Measurements from ENCODE around the gene TENT4A.

TENT4A gene

DNA sequence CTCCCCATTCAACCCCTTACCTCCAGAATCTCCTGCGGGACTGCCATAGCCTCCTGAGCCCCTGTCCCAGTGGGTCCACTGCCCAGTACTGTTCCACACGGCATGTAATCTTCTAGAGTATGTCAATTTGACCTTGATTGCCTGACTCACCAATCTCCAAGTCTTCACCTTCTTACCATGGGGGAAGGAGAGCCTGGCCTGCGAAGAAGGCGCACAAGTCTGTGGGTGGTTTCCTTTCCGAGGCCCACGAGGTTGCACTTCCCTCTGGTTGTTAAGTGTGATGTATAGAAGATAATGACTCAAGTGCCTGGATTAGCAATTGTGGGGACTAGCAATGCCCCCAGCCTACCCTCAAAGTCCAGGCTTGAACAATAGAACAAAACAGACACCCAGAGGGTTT is 8.1 kb upstream of the TENT4A start:
- TF ChIP-seq, protein P1, sequence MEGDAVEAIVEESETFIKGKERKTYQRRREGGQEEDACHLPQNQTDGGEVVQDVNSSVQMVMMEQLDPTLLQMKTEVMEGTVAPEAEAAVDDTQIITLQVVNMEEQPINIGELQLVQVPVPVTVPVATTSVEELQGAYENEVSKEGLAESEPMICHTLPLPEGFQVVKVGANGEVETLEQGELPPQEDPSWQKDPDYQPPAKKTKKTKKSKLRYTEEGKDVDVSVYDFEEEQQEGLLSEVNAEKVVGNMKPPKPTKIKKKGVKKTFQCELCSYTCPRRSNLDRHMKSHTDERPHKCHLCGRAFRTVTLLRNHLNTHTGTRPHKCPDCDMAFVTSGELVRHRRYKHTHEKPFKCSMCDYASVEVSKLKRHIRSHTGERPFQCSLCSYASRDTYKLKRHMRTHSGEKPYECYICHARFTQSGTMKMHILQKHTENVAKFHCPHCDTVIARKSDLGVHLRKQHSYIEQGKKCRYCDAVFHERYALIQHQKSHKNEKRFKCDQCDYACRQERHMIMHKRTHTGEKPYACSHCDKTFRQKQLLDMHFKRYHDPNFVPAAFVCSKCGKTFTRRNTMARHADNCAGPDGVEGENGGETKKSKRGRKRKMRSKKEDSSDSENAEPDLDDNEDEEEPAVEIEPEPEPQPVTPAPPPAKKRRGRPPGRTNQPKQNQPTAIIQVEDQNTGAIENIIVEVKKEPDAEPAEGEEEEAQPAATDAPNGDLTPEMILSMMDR (IDR thresholded peaks at IDR 0.05; ENCODE audit: low read depth, low read length) = no peak
- no peak for DNase-seq (ENCODE audit: extremely low read depth, low read depth)

DNA sequence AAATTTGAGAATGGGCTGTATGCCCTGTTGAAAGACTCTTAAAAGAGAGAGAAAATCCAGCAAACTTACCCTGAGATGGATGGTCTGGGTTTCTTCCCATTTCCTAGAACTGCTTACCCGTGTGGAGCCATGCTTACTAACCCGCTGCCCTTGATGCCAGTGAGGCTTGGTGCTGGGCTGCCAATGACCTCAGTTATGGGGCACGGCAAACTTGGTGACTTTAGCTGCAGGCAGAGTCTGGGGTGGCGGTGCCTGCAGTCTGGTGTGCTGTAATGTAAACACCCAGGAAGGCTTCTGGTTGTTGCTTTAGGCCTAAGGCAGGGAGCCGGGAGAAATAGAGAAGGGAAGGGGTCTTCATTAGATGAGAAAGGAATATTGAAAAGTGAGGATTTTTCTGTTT is 7.3 kb upstream of the TENT4A start:
- DNase-seq (ENCODE audit: extremely low read depth, low read depth) = no peak
- TF ChIP-seq, protein P1 (IDR thresholded peaks at IDR 0.05; ENCODE audit: low read depth, low read length) = no peak

DNA sequence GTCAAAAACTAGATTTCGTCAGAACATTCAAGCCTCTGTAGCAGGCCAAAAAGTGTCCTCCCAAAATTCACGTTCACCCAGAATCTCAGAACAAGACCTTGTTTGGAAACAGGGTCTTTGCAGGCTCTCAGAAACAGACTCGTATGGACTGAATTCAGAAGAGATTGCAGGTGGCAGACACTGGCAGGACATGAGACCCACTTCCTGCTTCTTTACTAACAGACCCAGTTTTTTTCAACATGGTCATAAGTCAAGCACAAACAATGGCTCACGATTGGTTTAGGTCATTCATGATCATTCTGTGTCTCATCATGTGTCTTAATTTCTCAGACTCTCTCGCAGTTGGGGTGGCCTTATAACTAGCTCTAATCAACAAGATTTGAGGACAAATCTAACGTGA is 5.4 kb upstream of the TENT4A start:
- DNase-seq (ENCODE audit: extremely low read depth, low read depth) = no peak
- TF ChIP-seq, protein P1 (IDR thresholded peaks at IDR 0.05; ENCODE audit: low read depth, low read length) = no peak

DNA sequence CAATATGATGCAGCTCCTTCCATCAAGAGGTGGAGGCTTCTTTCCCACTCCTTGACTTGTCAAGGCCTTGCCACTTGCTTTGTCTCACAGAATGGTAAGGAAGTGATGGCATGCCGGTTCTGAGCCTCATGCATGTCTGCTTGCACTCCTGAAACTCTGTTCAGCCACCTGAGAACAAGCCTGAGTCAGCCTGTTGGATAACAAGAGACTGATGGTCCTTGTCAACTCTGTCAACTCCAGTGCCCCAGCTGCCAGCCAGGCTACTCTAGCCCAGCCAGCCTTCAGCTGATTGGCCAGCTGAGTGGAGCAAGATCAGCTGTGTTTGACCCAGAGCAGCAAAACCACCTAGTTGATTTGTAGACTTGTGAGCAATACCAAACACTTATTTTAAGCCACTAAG is 4.4 kb upstream of the TENT4A start:
- no peak for DNase-seq (ENCODE audit: extremely low read depth, low read depth)
- TF ChIP-seq, protein P1 (IDR thresholded peaks at IDR 0.05; ENCODE audit: low read depth, low read length) = no peak

DNA sequence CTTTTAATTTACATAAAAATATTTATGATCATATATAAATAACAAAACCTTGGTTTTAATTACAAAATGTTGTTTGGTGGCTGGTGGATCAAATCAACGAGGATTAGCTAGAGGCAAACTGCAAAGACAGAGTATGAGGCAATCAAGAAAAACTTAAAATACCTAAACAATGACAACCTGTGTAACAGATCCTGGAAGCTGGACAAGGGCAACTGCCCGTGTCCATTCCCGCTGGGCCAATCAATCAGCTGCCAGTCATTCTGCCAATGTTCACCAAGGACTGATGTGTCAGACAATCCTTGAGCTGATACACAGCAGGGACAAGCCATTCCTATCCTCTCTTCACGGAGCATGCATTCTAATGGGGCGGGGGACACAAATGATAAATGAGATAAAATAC is 3.2 kb upstream of the TENT4A start:
- no peak for DNase-seq (ENCODE audit: extremely low read depth, low read depth)
- TF ChIP-seq, protein P1 (IDR thresholded peaks at IDR 0.05; ENCODE audit: low read depth, low read length) = no peak

DNA sequence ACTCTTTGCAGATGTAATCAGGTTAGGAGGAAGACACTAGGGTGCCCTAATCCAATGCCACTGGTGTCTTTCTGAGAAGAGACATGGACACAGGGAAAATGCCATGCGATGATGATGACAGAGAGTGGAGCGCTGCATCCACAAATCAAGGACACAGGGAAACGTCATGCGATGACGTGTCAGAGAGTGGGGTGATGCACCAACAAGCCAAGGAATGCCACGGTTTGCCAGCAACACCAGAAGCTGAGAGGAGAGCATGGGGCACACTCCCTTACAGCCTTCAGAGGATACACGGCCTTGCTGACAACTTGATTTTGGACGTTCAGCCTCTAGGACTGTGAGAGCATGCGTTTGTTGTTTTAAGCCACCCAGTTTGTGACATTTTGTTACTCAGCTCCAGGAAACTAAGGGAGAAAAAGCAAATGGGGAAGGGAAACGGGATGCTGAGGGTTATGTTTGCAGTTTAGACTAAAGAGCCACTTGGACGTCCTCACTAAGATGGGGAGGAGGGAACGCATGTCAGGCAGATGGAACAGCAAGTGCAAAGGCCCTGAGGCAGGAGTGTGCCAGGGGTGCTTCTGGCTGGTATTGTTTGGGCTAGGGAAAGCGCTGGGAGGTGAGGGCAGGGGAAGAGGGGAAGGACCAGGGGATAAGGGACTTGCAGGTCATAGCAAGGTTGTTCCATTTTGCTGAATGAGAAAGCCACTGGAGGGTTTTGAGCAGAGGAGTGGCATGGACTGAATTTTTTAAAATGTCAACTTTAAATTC is 2.5 kb upstream of the TENT4A start:
- TF ChIP-seq, protein P1 (IDR thresholded peaks at IDR 0.05; ENCODE audit: low read depth, low read length) = no peak
- DNase-seq (ENCODE audit: extremely low read depth, low read depth) = no peak

DNA sequence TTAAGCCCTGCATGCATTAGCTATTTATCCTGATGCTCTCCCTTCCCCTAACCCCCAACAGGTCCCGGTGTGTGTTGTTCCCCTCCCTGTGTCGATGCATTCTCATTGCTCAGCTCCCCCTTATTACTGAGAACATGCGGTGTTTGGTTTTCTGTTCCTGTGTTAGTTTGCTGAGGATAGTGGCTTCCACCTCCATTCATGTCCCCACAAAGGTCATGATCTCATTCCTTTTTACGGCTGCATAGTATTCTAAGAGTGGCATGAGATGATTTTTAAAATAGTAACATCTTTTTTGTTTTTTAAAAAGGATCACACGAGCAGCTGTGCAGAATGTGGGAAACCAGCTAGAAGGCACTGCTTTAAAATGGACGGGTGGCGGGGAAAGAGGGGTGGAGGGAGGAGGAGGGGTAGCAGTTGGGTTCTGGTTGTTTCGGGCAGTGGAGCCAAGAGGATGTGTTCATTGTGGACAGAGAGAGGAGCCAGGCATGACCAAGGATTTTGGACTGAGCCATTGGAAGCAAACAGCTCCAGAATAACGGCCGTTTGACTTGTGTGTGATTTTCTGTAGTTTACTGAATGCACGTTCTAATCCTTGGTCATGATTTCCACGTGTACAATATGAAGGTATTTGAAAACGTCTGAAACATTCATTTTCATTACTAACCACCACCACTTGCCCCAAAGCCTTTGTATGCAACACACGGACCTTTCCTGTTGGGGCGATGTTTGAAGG is 1.7 kb upstream of the TENT4A start:
- no peak for DNase-seq (ENCODE audit: extremely low read depth, low read depth)

More for the DNA sequence above, 1.7 kb upstream of the TENT4A start:
- TF ChIP-seq, protein P1 (IDR thresholded peaks at IDR 0.05; ENCODE audit: low read depth, low read length) = no peak; the same call in 1 of the 2 replicates

All from AG09319 (cell line).